ENCODE results near the gene SH3BGR. TPM values are rescaled to one million over a fixed set of nuclear protein-coding genes. Genes with fewer than 3 reads are reported as not detected.

Gene SH3BGR
- total and polyA plus RNA-seq, 4 donors: 0.33 to 5.4 (median 2.0) TPM

GRCh38 chr21:39456665-39457064 lies 4.9 kb downstream of the SH3BGR start:
- no peak overlapping the region for H3K9ac ChIP-seq (ENCODE audit: low read depth in 1 of 2, low read length in 2 of 2)
- no peaks in the 10 kb centered on the region for H3K36me3 ChIP-seq (ENCODE audit: control insufficient read depth in 4 of 4, insufficient read depth in 3 of 4, low read depth in 1 of 4, low read length in 3 of 4)
- no peaks in the 10 kb centered on the region for H3K9me3 ChIP-seq (ENCODE audit: control insufficient read depth in 4 of 4, low read length in 3 of 4)
- no peaks in the 10 kb centered on the region for H3K27me3 ChIP-seq (ENCODE audit: control insufficient read depth in 4 of 4, insufficient read depth in 4 of 4, low read length in 3 of 4)
- no peaks in the 10 kb centered on the region for H3K4me1 ChIP-seq (ENCODE audit: control insufficient read depth in 4 of 4, insufficient read depth in 4 of 4, low read length in 3 of 4)
- TF ChIP-seq YY1 (IDR thresholded peaks at IDR 0.05): no peak
- TF ChIP-seq CTCF (IDR thresholded peaks at IDR 0.05; ENCODE audit: low read depth, low read length, missing input control): peak; percentile 38
- 78% methylated on average over 3 of the region's 3 CpGs for WGBS
- DNase-seq (ENCODE audit: low spot score): no peak
- no peak overlapping the region for H3K27ac ChIP-seq (ENCODE audit: low read depth in 1 of 2, low read length in 2 of 2)
- no peak overlapping the region for H3K4me3 ChIP-seq (ENCODE audit: low read depth in 1 of 3, low read length in 3 of 3)

- Histone ChIP-seq H3K36me3 (ENCODE audit: control insufficient read depth in 4 of 4, insufficient read depth in 3 of 4, low read depth in 1 of 4, low read length in 3 of 4) (peaks cover 0 to 3% (median under 1%) of the 10 kb centered on the region in 4 donors), H3K4me1 (ENCODE audit: control insufficient read depth in 4 of 4, insufficient read depth in 4 of 4, low read length in 3 of 4) (no peaks in the 10 kb centered on the region), H3K27me3 (ENCODE audit: control insufficient read depth in 4 of 4, insufficient read depth in 4 of 4, low read length in 3 of 4) (no peaks in the 10 kb centered on the region), H3K9ac (ENCODE audit: low read depth in 1 of 2, low read length in 2 of 2) (no peak overlapping the region), H3K27ac (ENCODE audit: low read depth in 1 of 2, low read length in 2 of 2) (no peak overlapping the region), H3K4me3 (ENCODE audit: low read depth in 1 of 3, low read length in 3 of 3) (no peak overlapping the region), H3K9me3 (ENCODE audit: control insufficient read depth in 4 of 4, low read length in 3 of 4) (no peaks in the 10 kb centered on the region)
- 88% methylated on average over 3 of the region's 3 CpGs for WGBS
- no peak for TF ChIP-seq GABPA (IDR thresholded peaks at IDR 0.05 in 1 of 2, conservative IDR thresholded peaks at IDR 0.05 in 1 of 2)
- TF ChIP-seq FOXA2 (IDR thresholded peaks at IDR 0.05): no peak
- no peak for TF ChIP-seq REST (IDR thresholded peaks at IDR 0.05)
- no peak for DNase-seq (ENCODE audit: low spot score)
These were observed 9.6 kb downstream of the SH3BGR start for GRCh38 chr21:39461419-39461818.

GRCh38 chr21:39463308-39463707 lies 11.5 kb downstream of the SH3BGR start:
- DNase-seq (ENCODE audit: low spot score): no peak
- Histone ChIP-seq H3K9ac (ENCODE audit: low read depth in 1 of 2, low read length in 2 of 2) (no peak overlapping the region), H3K4me1 (ENCODE audit: control insufficient read depth in 4 of 4, insufficient read depth in 4 of 4, low read length in 3 of 4) (no peaks in the 10 kb centered on the region), H3K36me3 (ENCODE audit: control insufficient read depth in 4 of 4, insufficient read depth in 3 of 4, low read depth in 1 of 4, low read length in 3 of 4) (peaks cover 0 to 3% (median under 1%) of the 10 kb centered on the region in 4 donors), H3K27ac (ENCODE audit: low read depth in 1 of 2, low read length in 2 of 2) (no peak overlapping the region), H3K4me3 (ENCODE audit: low read depth in 1 of 3, low read length in 3 of 3) (no peak overlapping the region), H3K9me3 (ENCODE audit: control insufficient read depth in 4 of 4, low read length in 3 of 4) (no peaks in the 10 kb centered on the region), H3K27me3 (ENCODE audit: control insufficient read depth in 4 of 4, insufficient read depth in 4 of 4, low read length in 3 of 4) (no peaks in the 10 kb centered on the region)
- 82% methylated on average over 3 of the region's 3 CpGs for WGBS
- TF ChIP-seq SP1 (IDR thresholded peaks at IDR 0.05) (no peak), EGR1 (IDR thresholded peaks at IDR 0.05; ENCODE audit: low read depth in 2 of 2) (no peak), NR2F2 (IDR thresholded peaks at IDR 0.05) (no peak), RAD21 (IDR thresholded peaks at IDR 0.05) (no peak), FOXA1 (IDR thresholded peaks at IDR 0.05) (no peak), HNF4G (IDR thresholded peaks at IDR 0.05) (no peak)

Measured in liver (tissue), 9 donors.